ENCODE measurements around the gene KYAT1.
"Not testable (repeated sequence)": the region's sequence is repeated elsewhere in the genome, so short reads cannot be mapped to it uniquely, and the experiment has no call there.

KYAT1 gene

DNA sequence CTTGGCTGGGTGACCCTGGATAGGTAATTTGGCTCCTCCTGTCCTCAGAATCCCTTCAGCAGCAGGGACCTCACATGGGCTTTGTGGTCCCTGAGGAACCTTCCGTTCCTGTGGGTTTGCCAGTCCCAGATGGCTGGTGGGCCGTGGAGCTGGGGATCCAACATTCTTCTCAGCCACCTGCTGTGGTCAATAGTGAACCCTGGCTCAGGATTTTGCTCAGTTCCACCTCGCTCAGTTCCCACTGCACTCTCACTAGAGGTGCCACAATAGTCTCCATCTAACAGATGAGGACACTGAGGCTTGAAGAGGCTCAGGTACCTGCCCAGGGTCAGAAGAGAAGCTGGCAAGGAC, 35.1 kb downstream of the KYAT1 start:
- no peak overlapping the region for H3K4me3 ChIP-seq (ENCODE audit: low read depth in 1 of 5, low read length in 5 of 5)
- peaks cover 0 to 10% (median 3%) of the 10 kb centered on the region in 5 donors for H3K9me3 ChIP-seq (ENCODE audit: control insufficient read depth in 5 of 5, low read length in 5 of 5)
- peaks cover 0 to 7% (median 0%) of the 10 kb centered on the region in 5 donors for H3K36me3 ChIP-seq (ENCODE audit: control insufficient read depth in 5 of 5, insufficient read depth in 5 of 5, low read length in 5 of 5)
- no peaks in the 10 kb centered on the region for H3K4me1 ChIP-seq (ENCODE audit: control insufficient read depth in 5 of 5, insufficient read depth in 5 of 5, low read length in 5 of 5)
- no peak overlapping the region for H3K27ac ChIP-seq (ENCODE audit: low read depth, low read length)
- no peak overlapping the region for H3K9ac ChIP-seq (ENCODE audit: low read length in 5 of 5)
- H3K27me3 ChIP-seq (ENCODE audit: control insufficient read depth in 5 of 5, insufficient read depth in 4 of 5, low read length in 5 of 5), result no peaks in the 10 kb centered on the region

DNA sequence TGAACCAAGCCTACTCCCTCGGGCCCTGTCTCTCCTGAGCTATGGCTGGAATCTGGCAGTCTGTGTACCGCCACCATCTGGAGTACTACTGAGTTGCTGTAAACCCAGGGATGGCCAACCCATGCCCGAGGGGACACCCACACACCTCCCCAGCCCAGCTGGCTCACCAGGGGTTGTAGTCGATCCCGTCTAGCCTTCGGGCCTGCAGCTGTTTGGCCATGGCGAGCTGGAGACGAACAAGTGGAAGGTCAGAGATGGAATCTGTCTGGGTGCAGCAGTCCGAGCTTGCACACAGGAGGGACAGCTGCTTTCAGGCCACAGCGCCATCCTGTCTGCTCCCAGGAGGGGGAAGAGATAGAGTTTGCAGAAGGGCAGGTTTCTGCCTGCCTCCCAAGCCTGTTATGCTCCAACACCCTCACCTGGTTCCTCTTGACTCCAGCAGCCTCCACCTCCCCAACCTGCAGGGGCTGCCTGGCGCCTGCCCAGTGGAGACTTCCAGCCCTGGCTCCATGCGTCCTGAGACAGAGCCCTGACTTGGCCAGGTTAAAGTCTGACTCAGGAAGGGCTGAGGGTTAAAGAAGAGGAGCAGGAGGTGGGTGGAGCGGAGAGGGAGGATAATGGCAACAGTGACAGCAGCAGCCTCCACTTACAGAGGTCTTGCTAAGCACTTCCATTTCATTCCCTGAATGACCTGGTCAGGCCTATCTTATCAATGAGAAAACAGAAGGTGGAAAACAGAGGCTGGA, 36.4 kb downstream of the KYAT1 start:
- Histone ChIP-seq H3K4me1 (ENCODE audit: control insufficient read depth in 5 of 5, insufficient read depth in 5 of 5, low read length in 5 of 5) (no peaks in the 10 kb centered on the region), H3K27me3 (ENCODE audit: control insufficient read depth in 5 of 5, insufficient read depth in 4 of 5, low read length in 5 of 5) (no peaks in the 10 kb centered on the region), H3K36me3 (ENCODE audit: control insufficient read depth in 5 of 5, insufficient read depth in 5 of 5, low read length in 5 of 5) (peaks cover 0 to 7% (median 0%) of the 10 kb centered on the region in 5 donors), H3K9me3 (ENCODE audit: control insufficient read depth in 5 of 5, low read length in 5 of 5) (peaks cover 0 to 6% (median 0%) of the 10 kb centered on the region in 5 donors), H3K4me3 (ENCODE audit: low read depth in 1 of 5, low read length in 5 of 5) (no peak overlapping the region), H3K27ac (ENCODE audit: low read depth, low read length) (no peak overlapping the region), H3K9ac (ENCODE audit: low read length in 5 of 5) (peak overlapping the region in 1 of 5 donors; percentile 10)

DNA sequence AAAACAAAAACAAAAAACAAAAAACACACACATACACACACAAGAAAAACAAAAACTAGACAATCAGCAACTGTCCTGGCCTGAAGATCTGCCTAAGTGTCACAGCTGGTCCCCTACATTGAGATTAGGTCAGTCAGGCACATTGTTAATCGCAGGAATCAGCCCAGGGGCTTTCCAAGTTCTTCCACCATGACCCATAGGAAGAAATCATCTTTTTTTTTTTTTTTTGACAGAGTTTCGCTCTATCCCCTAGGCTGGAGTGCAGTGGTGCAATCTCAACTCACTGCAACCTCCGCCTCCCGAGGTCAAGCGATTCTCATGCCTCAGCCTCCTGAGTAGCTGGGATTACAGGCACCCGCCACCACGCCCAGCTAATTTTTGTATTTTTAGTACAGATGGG, 38.6 kb downstream of the KYAT1 start:
- not testable (repeated sequence) for H3K9ac ChIP-seq (ENCODE audit: low read length in 5 of 5); H3K27me3 ChIP-seq (ENCODE audit: control insufficient read depth in 5 of 5, insufficient read depth in 4 of 5, low read length in 5 of 5); H3K27ac ChIP-seq (ENCODE audit: low read depth, low read length); H3K4me3 ChIP-seq (ENCODE audit: low read depth in 1 of 5, low read length in 5 of 5); H3K36me3 ChIP-seq (ENCODE audit: control insufficient read depth in 5 of 5, insufficient read depth in 5 of 5, low read length in 5 of 5); H3K9me3 ChIP-seq (ENCODE audit: control insufficient read depth in 5 of 5, low read length in 5 of 5); H3K4me1 ChIP-seq (ENCODE audit: control insufficient read depth in 5 of 5, insufficient read depth in 5 of 5, low read length in 5 of 5)

DNA sequence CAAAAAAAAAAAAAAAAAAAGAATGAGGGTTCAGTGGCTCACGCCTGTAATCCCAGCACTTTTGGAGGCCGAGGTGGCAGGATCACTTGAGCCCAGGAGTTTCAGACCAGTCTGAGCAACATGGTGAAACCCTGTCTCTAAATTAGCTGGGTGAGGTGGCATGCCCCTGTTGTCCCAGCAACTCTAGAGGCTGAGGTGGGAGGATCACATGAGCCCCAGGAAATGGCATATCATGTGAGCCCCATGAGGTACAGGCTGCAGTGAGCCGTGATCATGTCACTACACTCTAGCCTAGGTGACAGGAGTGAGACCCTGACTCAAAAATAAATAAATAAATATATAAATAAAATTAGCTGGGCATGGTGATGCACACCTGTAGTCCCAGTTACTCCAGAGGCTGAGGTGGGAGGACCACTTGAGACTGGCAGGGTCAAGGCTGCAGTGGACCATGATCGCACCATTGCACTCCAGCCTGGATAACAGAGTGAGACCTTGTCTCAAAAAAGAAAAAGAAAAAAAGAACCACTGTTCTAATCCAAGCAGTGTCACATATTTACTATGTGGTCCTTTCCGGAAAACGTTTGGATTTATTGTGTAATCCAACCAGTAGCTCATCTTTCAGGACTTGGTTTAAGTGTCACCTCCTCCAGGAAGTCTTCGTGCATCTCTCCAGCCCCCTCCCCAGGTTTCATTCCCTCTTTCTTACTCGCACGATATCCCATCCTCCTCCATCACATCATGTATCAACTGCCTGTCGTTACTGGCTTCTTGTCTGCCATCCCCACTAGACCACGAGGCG, 39.9 kb downstream of the KYAT1 start:
- peaks cover 0 to 7% (median 6%) of the 10 kb centered on the region in 5 donors for H3K36me3 ChIP-seq (ENCODE audit: control insufficient read depth in 5 of 5, insufficient read depth in 5 of 5, low read length in 5 of 5)
- no peaks in the 10 kb centered on the region for H3K4me1 ChIP-seq (ENCODE audit: control insufficient read depth in 5 of 5, insufficient read depth in 5 of 5, low read length in 5 of 5)
- H3K27ac ChIP-seq (ENCODE audit: low read depth, low read length), result no peak overlapping the region

DNA sequence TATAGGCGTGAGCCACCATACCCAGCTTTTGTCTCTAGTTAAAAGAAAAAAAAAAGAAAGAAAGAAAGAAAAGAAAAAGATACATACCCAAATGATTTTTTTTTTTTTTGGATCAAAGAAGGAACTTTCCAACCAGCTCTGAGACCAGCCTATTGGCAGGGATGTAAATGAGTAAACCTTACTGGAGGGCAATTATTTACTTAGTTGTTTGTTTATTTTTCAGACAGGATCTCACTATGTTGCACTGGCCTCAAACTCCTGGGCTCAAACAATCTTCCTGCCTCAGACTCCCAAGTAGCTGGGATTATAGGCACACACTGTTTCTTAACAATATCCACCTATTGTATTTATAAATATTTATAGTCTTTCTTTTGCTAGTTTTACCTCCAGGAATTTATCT, 41.2 kb downstream of the KYAT1 start:
- no peak overlapping the region for H3K9ac ChIP-seq (ENCODE audit: low read length in 5 of 5)
- H3K9me3 ChIP-seq (ENCODE audit: control insufficient read depth in 5 of 5, low read length in 5 of 5), result no peaks in the 10 kb centered on the region
- H3K4me1 ChIP-seq (ENCODE audit: control insufficient read depth in 5 of 5, insufficient read depth in 5 of 5, low read length in 5 of 5), result no peaks in the 10 kb centered on the region
- H3K27ac ChIP-seq (ENCODE audit: low read depth, low read length), result no peak overlapping the region
- H3K27me3 ChIP-seq (ENCODE audit: control insufficient read depth in 5 of 5, insufficient read depth in 4 of 5, low read length in 5 of 5), result no peaks in the 10 kb centered on the region
- H3K36me3 ChIP-seq (ENCODE audit: control insufficient read depth in 5 of 5, insufficient read depth in 5 of 5, low read length in 5 of 5), result peaks cover 0 to 9% (median 6%) of the 10 kb centered on the region in 5 donors
- H3K4me3 ChIP-seq (ENCODE audit: low read depth in 1 of 5, low read length in 5 of 5), result no peak overlapping the region

More for the DNA sequence above, 39.9 kb downstream of the KYAT1 start:
- no peak overlapping the region for H3K9ac ChIP-seq (ENCODE audit: low read length in 5 of 5)
- no peaks in the 10 kb centered on the region for H3K9me3 ChIP-seq (ENCODE audit: control insufficient read depth in 5 of 5, low read length in 5 of 5)
- no peak overlapping the region for H3K4me3 ChIP-seq (ENCODE audit: low read depth in 1 of 5, low read length in 5 of 5)
- no peaks in the 10 kb centered on the region for H3K27me3 ChIP-seq (ENCODE audit: control insufficient read depth in 5 of 5, insufficient read depth in 4 of 5, low read length in 5 of 5)

DNA sequence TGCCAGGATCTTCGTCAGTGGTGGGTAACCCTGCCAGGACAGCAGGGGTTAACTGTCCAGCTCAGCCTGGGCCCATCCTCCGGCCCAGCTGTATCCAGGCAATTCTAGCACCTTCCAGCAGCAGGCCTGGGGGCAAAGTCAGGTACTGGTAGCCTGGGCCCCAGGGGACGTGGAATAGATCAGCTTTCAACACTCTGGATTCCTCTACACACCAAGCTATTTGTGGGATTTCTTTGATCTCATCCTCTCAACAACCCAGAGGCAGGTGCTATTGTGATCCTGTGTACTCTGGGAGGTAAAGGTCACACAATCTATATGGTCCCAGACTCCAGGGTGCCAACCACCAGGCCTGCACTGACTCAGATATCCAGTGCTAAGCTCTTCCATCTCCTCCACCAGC, 43.4 kb downstream of the KYAT1 start:
- no peak overlapping the region for H3K4me3 ChIP-seq (ENCODE audit: low read depth in 1 of 5, low read length in 5 of 5)
- peaks cover 0 to 13% (median 6%) of the 10 kb centered on the region in 5 donors for H3K36me3 ChIP-seq (ENCODE audit: control insufficient read depth in 5 of 5, insufficient read depth in 5 of 5, low read length in 5 of 5)
- no peak overlapping the region for H3K27ac ChIP-seq (ENCODE audit: low read depth, low read length)
- H3K9me3 ChIP-seq (ENCODE audit: control insufficient read depth in 5 of 5, low read length in 5 of 5), result no peaks in the 10 kb centered on the region
- no peaks in the 10 kb centered on the region for H3K4me1 ChIP-seq (ENCODE audit: control insufficient read depth in 5 of 5, insufficient read depth in 5 of 5, low read length in 5 of 5)
- H3K9ac ChIP-seq (ENCODE audit: low read length in 5 of 5), result no peak overlapping the region
- no peaks in the 10 kb centered on the region for H3K27me3 ChIP-seq (ENCODE audit: control insufficient read depth in 5 of 5, insufficient read depth in 4 of 5, low read length in 5 of 5)

DNA sequence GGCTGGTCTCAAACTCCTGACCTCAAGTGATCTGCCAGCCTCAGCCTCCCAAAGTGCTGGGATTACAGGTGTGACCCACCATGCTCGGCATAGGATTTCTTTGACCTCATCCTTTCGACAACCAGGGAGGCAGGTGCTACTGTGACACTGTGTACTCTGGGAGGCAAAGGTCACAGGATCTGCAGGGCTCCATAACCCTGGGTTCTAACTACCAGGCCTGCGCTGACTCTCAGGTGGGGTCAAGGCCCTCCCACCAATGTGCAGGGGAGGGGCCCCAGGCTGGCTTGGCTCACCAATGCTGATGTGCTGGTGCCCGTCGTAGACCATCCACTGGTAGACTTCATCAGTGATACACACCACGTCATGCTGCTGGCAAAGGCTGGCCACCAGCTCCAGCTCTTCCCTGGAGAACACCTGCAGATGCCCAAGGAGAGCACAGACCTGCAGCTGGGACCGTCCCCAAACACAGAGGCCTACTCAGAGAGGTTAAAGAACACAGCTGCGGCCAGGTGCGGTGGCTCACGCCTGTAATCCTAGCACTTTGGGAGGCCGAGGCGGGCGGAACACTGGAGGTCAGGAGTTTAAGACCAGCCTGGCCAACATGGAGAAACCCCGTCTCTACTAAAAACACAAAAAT, 45.1 kb downstream of the KYAT1 start:
- no peak overlapping the region for H3K9ac ChIP-seq (ENCODE audit: low read length in 5 of 5)
- peaks cover 0 to 10% (median 5%) of the 10 kb centered on the region in 5 donors for H3K36me3 ChIP-seq (ENCODE audit: control insufficient read depth in 5 of 5, insufficient read depth in 5 of 5, low read length in 5 of 5)
- H3K4me3 ChIP-seq (ENCODE audit: low read depth in 1 of 5, low read length in 5 of 5), result no peak overlapping the region
- no peaks in the 10 kb centered on the region for H3K9me3 ChIP-seq (ENCODE audit: control insufficient read depth in 5 of 5, low read length in 5 of 5)
- no peaks in the 10 kb centered on the region for H3K4me1 ChIP-seq (ENCODE audit: control insufficient read depth in 5 of 5, insufficient read depth in 5 of 5, low read length in 5 of 5)
- H3K27me3 ChIP-seq (ENCODE audit: control insufficient read depth in 5 of 5, insufficient read depth in 4 of 5, low read length in 5 of 5), result no peaks in the 10 kb centered on the region
- H3K27ac ChIP-seq (ENCODE audit: low read depth, low read length), result no peak overlapping the region

DNA sequence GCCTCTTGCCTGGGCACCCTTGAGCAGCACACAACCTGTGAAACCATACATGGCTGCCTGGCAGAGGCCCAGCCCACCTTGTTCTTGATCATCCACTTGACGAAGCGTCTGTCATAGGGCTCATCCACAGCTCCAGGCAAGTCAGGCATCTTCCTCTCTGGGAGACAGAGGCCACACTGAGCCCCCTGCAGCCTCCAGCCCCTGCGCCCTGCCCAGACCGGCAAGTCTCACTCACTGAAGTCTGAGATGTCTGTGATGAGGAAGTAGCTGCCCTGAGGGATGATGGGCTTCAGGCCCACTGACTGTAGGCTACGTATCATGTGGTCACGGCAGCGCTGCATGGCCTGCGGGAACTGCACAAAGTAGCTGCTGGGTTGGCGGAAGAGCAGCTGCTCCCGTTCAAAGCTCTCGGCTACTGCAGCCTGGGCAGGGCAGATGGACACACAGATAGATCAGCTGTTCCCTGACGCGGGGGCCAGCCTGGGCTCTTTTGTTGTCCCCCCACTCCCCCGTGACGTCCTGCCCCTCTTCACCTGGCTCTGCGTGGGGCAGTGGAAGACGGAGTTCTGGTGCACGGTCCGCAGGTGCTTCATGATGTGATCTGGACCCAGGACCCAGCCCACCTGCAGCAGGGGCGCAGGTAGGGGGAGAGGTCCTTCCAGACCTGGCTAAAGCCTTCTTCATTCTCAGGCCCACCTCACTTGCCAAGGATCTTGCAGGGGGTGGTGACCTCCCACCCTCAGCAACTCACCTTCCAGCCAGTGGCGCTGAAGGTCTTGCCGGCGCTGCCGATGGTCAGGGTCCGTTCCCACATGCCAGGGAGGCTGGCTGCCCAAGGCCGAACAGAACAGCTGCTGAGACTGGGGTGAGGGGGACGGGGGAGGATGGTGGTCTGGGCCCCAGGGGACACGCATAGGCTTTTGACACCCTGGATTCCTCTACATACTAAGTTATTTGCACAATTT, 46.2 kb downstream of the KYAT1 start:
- H3K36me3 ChIP-seq (ENCODE audit: control insufficient read depth in 5 of 5, insufficient read depth in 5 of 5, low read length in 5 of 5), result peaks cover 0 to 10% (median 5%) of the 10 kb centered on the region in 5 donors
- H3K4me3 ChIP-seq (ENCODE audit: low read depth in 1 of 5, low read length in 5 of 5), result no peak overlapping the region
- no peaks in the 10 kb centered on the region for H3K27me3 ChIP-seq (ENCODE audit: control insufficient read depth in 5 of 5, insufficient read depth in 4 of 5, low read length in 5 of 5)
- H3K9ac ChIP-seq (ENCODE audit: low read length in 5 of 5), result no peak overlapping the region
- H3K9me3 ChIP-seq (ENCODE audit: control insufficient read depth in 5 of 5, low read length in 5 of 5), result no peaks in the 10 kb centered on the region
- no peak overlapping the region for H3K27ac ChIP-seq (ENCODE audit: low read depth, low read length)
- H3K4me1 ChIP-seq (ENCODE audit: control insufficient read depth in 5 of 5, insufficient read depth in 5 of 5, low read length in 5 of 5), result no peaks in the 10 kb centered on the region

DNA sequence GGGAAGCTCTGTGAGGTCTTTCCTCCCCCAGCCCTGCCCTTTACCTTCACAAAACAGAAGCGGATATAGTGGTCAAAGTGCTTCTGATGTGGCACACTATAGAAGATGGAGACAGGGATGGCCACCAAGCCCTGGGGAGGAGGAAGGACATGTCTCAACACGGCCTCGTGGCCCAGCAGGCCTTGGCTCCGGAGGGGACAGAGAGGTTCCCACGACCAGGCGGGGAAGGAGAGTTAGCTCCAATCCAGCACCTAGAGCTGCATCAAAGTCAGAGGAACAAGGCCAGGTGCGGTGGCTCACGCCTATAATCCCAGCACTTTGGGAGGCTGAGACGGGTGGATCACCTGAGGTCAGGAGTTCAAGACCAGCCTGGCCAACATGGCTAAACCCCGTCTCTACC, 48.1 kb downstream of the KYAT1 start:
- peaks cover 0 to 10% (median 5%) of the 10 kb centered on the region in 5 donors for H3K36me3 ChIP-seq (ENCODE audit: control insufficient read depth in 5 of 5, insufficient read depth in 5 of 5, low read length in 5 of 5)
- H3K27me3 ChIP-seq (ENCODE audit: control insufficient read depth in 5 of 5, insufficient read depth in 4 of 5, low read length in 5 of 5), result no peaks in the 10 kb centered on the region
- H3K4me1 ChIP-seq (ENCODE audit: control insufficient read depth in 5 of 5, insufficient read depth in 5 of 5, low read length in 5 of 5), result peaks cover 0 to 16% (median 13%) of the 10 kb centered on the region in 5 donors
- no peak overlapping the region for H3K27ac ChIP-seq (ENCODE audit: low read depth, low read length)
- no peak overlapping the region for H3K4me3 ChIP-seq (ENCODE audit: low read depth in 1 of 5, low read length in 5 of 5)
- H3K9me3 ChIP-seq (ENCODE audit: control insufficient read depth in 5 of 5, low read length in 5 of 5), result no peaks in the 10 kb centered on the region
- H3K9ac ChIP-seq (ENCODE audit: low read length in 5 of 5), result no peak overlapping the region
